Aorta (tissue), 5 donors: ENCODE results near the gene KMT2E. TPM values are rescaled to one million over a fixed set of nuclear protein-coding genes. Genes with fewer than 3 reads are reported as not detected.

Experiments used
- ATAC-seq: fragments of 200-7000 bp; cut with Tn5 transposase; one replicate; pipeline ENCODE4 v1.9.1; 2022; ENCODE audit warnings: moderate library complexity; ENCODE audit not compliant: low FRiP score
- DNase-seq, 2 donors: peaks; one replicate each; pipeline ENCODE4 v3.0.0-alpha.2; 2020
- H3K27ac ChIP-seq, 2 donors: one replicate each; pipeline ENCODE4 v1.5.1; 2013; ENCODE audit warnings: low read length in 2 of 2, mild to moderate bottlenecking in 2 of 2, moderate library complexity in 2 of 2, control low read depth in 1 of 2, inconsistent platforms in 1 of 2, low read depth in 1 of 2
- H3K27me3 ChIP-seq, 2 donors: one replicate each; pipeline ENCODE4 v1.6.1; 2013; ENCODE audit warnings: control low read depth in 1 of 2, low read length in 1 of 2, mild to moderate bottlenecking in 1 of 2, moderate library complexity in 1 of 2; ENCODE audit not compliant: insufficient read depth in 2 of 2, control insufficient read depth in 1 of 2
- H3K36me3 ChIP-seq, 2 donors: one replicate each; pipeline ENCODE4 v1.6.1; 2013; ENCODE audit warnings: control low read depth in 1 of 2, low read length in 1 of 2, mild to moderate bottlenecking in 1 of 2; ENCODE audit not compliant: insufficient read depth in 2 of 2, control insufficient read depth in 1 of 2
- H3K4me1 ChIP-seq, 2 donors: one replicate each; pipeline ENCODE4 v1.6.1; 2013; ENCODE audit warnings: low read length in 2 of 2, control low read depth in 1 of 2, mild to moderate bottlenecking in 1 of 2, moderate library complexity in 1 of 2; ENCODE audit not compliant: insufficient read depth in 2 of 2, control insufficient read depth in 1 of 2
- H3K4me3 ChIP-seq, 2 donors: one replicate each; pipeline ENCODE4 v1.5.1; 2013; ENCODE audit warnings: low read length in 2 of 2, control low read depth in 1 of 2, mild to moderate bottlenecking in 1 of 2
- H3K9me3 ChIP-seq: one replicate; pipeline ENCODE4 v1.6.1; 2013; ENCODE audit warnings: mild to moderate bottlenecking, low read length; ENCODE audit not compliant: control insufficient read depth
- WGBS, 2 donors: extraction: QIAGEN DNeasy Blood & Tissue Kit; methylation state at CpG; one replicate each; pipeline ENCODE4 v1.1.7; 2013; 5-methylcytosine and 5-hydroxymethylcytosine counted together
- intact Hi-C, 2 donors: fragments of 100-400 bp; cut with DNase I; formaldehyde crosslinking; loops; one replicate each; pipeline versions ENCODE4 v1.14.2 to v1.15.0; 2022
- polyA plus RNA-seq, 2 donors: library from polyadenylated mRNA; stranded (reverse); fragments of 200-250 nt; gene quantifications; one replicate each; pipeline ENCODE4 v1.2.3, GENCODE V29; 2013
- total RNA-seq, 2 donors: library from RNA; stranded (reverse); fragmentation: NEBNext Ultra II Directional; extraction: Animal tissue kit (Norgen Biotek cat#: 25700); gene quantifications; one replicate each; pipeline ENCODE4 v1.2.1, GENCODE V29; 2021
- donor health status: healthy with polysubstance abuse.
- donor health status: Bipolar disorder and iron deficiency.
- donor health status: DM: no; HTN: no; CAD: no.
- donor health status: DM: no; HTN: no; CAD: no.
- donor health status: DM: yes; HTN: yes; CAD: no.

Gene KMT2E
- total and polyA plus RNA-seq, 4 donors, result 16.5 to 156 (median 84.0) TPM

GRCh38 chr7:105133986-105134655 is 120.1 kb downstream of the KMT2E start:
- intact Hi-C loops, result no loop called here
- Histone ChIP-seq H3K4me1 (no peaks in the 10 kb centered on the region), H3K27ac (no peak overlapping the region), H3K9me3 (no peaks in the 10 kb centered on the region), H3K36me3 (peaks cover 0 to 5% of the 10 kb centered on the region in 2 donors), H3K4me3 (no peak overlapping the region), H3K27me3 (no peaks in the 10 kb centered on the region)
- ATAC-seq (no peak), DNase-seq (no peak)
- WGBS, 2 donors, result 70 to 75% methylated on average over 9 of the region's 9 CpGs

GRCh38 chr7:105136221-105136620 is 122.2 kb downstream of the KMT2E start:
- no peak for ATAC-seq

GRCh38 chr7:105137898-105138297 is 123.9 kb downstream of the KMT2E start:
- peaks cover 0 to 2% of the 10 kb centered on the region in 2 donors for H3K36me3 ChIP-seq
- H3K27ac ChIP-seq, result no peak overlapping the region
- 95 to 96% methylated on average over 4 of the region's 4 CpGs for WGBS, 2 donors

More at GRCh38 chr7:105136221-105136620, 122.2 kb downstream of the KMT2E start:
- Histone ChIP-seq H3K27me3 (no peaks in the 10 kb centered on the region), H3K4me1 (no peaks in the 10 kb centered on the region), H3K36me3 (peaks cover 0 to 5% of the 10 kb centered on the region in 2 donors), H3K27ac (no peak overlapping the region), H3K4me3 (no peak overlapping the region), H3K9me3 (no peaks in the 10 kb centered on the region)
- 74% methylated on average over 3 of the region's 3 CpGs for WGBS, 2 donors
- DNase-seq, result no peak
- intact Hi-C loops, result no loop called here

GRCh38 chr7:105139381-105139780 is 125.4 kb downstream of the KMT2E start:
- intact Hi-C loops, result no loop called here
- Histone ChIP-seq H3K4me1 (no peaks in the 10 kb centered on the region), H3K36me3 (peaks cover 2 to 3% of the 10 kb centered on the region in 2 donors), H3K27me3 (no peaks in the 10 kb centered on the region), H3K9me3 (no peaks in the 10 kb centered on the region), H3K27ac (no peak overlapping the region), H3K4me3 (no peak overlapping the region)
- ATAC-seq (no peak), DNase-seq (no peak)

More at GRCh38 chr7:105137898-105138297, 123.9 kb downstream of the KMT2E start:
- Histone ChIP-seq H3K4me3 (no peak overlapping the region), H3K4me1 (no peaks in the 10 kb centered on the region), H3K27me3 (no peaks in the 10 kb centered on the region), H3K9me3 (no peaks in the 10 kb centered on the region)
- DNase-seq (no peak), ATAC-seq (no peak)
- intact Hi-C loops, result no loop called here

- 71% methylated on average over 6 of the region's 6 CpGs for WGBS, 2 donors
- no peaks in the 10 kb centered on the region for H3K4me1 ChIP-seq
- H3K4me3 ChIP-seq, result no peak overlapping the region
- ATAC-seq, result no peak
- no peak for DNase-seq
- peaks cover 2 to 3% of the 10 kb centered on the region in 2 donors for H3K36me3 ChIP-seq
- intact Hi-C loops, result loop anchor here in 1 of 2 donors (10.0 kb wide), 1 partner anchor 214 kb away; no protein-coding TSS in a partner anchor
- H3K27me3 ChIP-seq, result no peaks in the 10 kb centered on the region
- no peak overlapping the region for H3K27ac ChIP-seq
- H3K9me3 ChIP-seq, result no peaks in the 10 kb centered on the region
These were observed 127.1 kb downstream of the KMT2E start for GRCh38 chr7:105141068-105141467.

- Histone ChIP-seq H3K27me3 (no peaks in the 10 kb centered on the region), H3K36me3 (peaks cover 0 to 2% of the 10 kb centered on the region in 2 donors), H3K4me1 (no peaks in the 10 kb centered on the region), H3K9me3 (no peaks in the 10 kb centered on the region), H3K4me3 (no peak overlapping the region), H3K27ac (no peak overlapping the region)
- intact Hi-C loops, result loop anchor here in 1 of 2 donors (10.0 kb wide), 1 partner anchor 205 kb away; no protein-coding TSS in a partner anchor
- no peak for ATAC-seq
- WGBS, 2 donors, result 69 to 79% methylated on average over 3 of the region's 3 CpGs
- no peak for DNase-seq
These were observed 135.8 kb downstream of the KMT2E start for GRCh38 chr7:105149827-105150226.

- 93 to 97% methylated on average over 3 of the region's 3 CpGs for WGBS, 2 donors
- ATAC-seq (no peak), DNase-seq (no peak)
- no peak overlapping the region for H3K27ac ChIP-seq
- no peaks in the 10 kb centered on the region for H3K27me3 ChIP-seq
- H3K36me3 ChIP-seq, result peaks cover 3% of the 10 kb centered on the region in 2 donors
- intact Hi-C loops, result no loop called here
- no peaks in the 10 kb centered on the region for H3K9me3 ChIP-seq
- no peaks in the 10 kb centered on the region for H3K4me1 ChIP-seq
- no peak overlapping the region for H3K4me3 ChIP-seq
These were observed 137.1 kb downstream of the KMT2E start for GRCh38 chr7:105151152-105151551.

- Histone ChIP-seq H3K27ac (no peak overlapping the region), H3K4me3 (no peak overlapping the region), H3K27me3 (no peaks in the 10 kb centered on the region), H3K36me3 (peaks cover 1 to 3% of the 10 kb centered on the region in 2 donors), H3K4me1 (no peaks in the 10 kb centered on the region), H3K9me3 (no peaks in the 10 kb centered on the region)
- WGBS, 2 donors, result 88 to 90% methylated on average over 6 of the region's 6 CpGs
- ATAC-seq (no peak), DNase-seq (no peak)
- intact Hi-C loops, result no loop called here
These were observed 139.5 kb downstream of the KMT2E start for GRCh38 chr7:105153531-105153930.

GRCh38 chr7:105154084-105154483 is 140.1 kb downstream of the KMT2E start:
- no peaks in the 10 kb centered on the region for H3K4me1 ChIP-seq
- H3K36me3 ChIP-seq, result peaks cover 1 to 3% of the 10 kb centered on the region in 2 donors
- H3K27ac ChIP-seq, result no peak overlapping the region
- H3K4me3 ChIP-seq, result no peak overlapping the region
- intact Hi-C loops, result no loop called here
- no peaks in the 10 kb centered on the region for H3K9me3 ChIP-seq
- ATAC-seq (no peak), DNase-seq (no peak)
- no peaks in the 10 kb centered on the region for H3K27me3 ChIP-seq
- WGBS, 2 donors, result 70 to 79% methylated on average over 2 of the region's 2 CpGs
